Activated CD8-positive, alpha-beta memory T cell treated with anti-CD3 and anti-CD28 coated beads, Interleukin-2, amount 10 ng/mL, durations not matched to agents 7 days and 5 days (primary cell): ENCODE data around the gene CCDC82. TPM values are rescaled to one million over a fixed set of nuclear protein-coding genes. Genes with fewer than 3 reads are reported as not detected.

Experiments used
- ATAC-seq: fragments of 150-1000 bp; cut with Tn5 transposase; one replicate; pipeline ENCODE4 v1.10.0; 2021; ENCODE audit warnings: moderate library complexity
- CTCF ChIA-PET: fragments of 350-600 bp; sonication (Branson Sonifier 250); formaldehyde crosslinking; loops from one replicate; lab custom pipeline; 2021; ENCODE audit warnings: antibody characterized with exemption; lab: Charles Lee
- DNase-seq: peaks from one replicate; pipeline ENCODE4 v3.0.0-alpha.2; 2020
- H3K27ac Mint-ChIP-seq: one replicate; pipeline ENCODE4 v1.8.0; 2021; ENCODE audit warnings: mild to moderate bottlenecking, mixed read lengths
- H3K27me3 Mint-ChIP-seq: one replicate; pipeline ENCODE4 v1.8.0; 2021; ENCODE audit warnings: mixed read lengths
- H3K36me3 Mint-ChIP-seq: one replicate; pipeline ENCODE4 v1.8.0; 2021; ENCODE audit warnings: mild to moderate bottlenecking, mixed read lengths
- H3K4me1 Mint-ChIP-seq: one replicate; pipeline ENCODE4 v1.8.0; 2021; ENCODE audit warnings: mixed read lengths
- H3K4me3 Mint-ChIP-seq: one replicate; pipeline ENCODE4 v1.8.0; 2021; ENCODE audit warnings: mild to moderate bottlenecking, moderate library complexity, mixed read lengths
- H3K9me3 Mint-ChIP-seq: one replicate; pipeline ENCODE4 v1.8.0; 2022; ENCODE audit warnings: low read depth, mixed read lengths
- total RNA-seq, 2 experiments: library from RNA; stranded (reverse); gene quantifications; one replicate each; pipeline ENCODE4 v1.2.3, GENCODE V29; 2021

The CCDC82 gene
- total RNA-seq, 2 experiments from 2014 or later: 31.5 to 32.9 TPM

DNA sequence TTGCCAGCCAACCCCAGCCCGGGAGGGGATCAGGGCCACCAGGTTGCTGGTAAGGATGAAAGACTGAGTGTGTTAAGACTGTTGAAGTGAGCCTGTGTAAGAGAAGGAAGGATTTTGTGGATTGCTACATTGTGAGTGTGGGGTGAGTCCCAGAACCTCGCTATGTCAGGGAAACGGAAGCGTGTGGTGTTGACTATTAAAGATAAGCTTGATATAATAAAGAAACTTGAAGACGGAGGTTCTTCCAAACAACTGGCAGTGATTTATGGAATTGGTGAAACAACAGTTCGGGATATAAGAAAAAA is 728 bp upstream of the CCDC82 start:
- Mint-ChIP-seq H3K4me3 (peak overlapping the region; percentile 87), H3K4me1 (peaks cover 49% of the 10 kb centered on the region), H3K36me3 (peaks cover 19% of the 10 kb centered on the region), H3K27ac (peak overlapping the region; percentile 91), H3K9me3 (no peaks in the 10 kb centered on the region), H3K27me3 (no peaks in the 10 kb centered on the region)
- CTCF ChIA-PET: interaction anchor here (0.9 to 3.5 kb wide), 5 partner anchors 22 to 600 kb away, joined by 5 to 37 read pairs (median 5); partner anchors contain the start of genes CEP57 and MAML2
- ATAC-seq (no peak), DNase-seq (no peak)

DNA sequence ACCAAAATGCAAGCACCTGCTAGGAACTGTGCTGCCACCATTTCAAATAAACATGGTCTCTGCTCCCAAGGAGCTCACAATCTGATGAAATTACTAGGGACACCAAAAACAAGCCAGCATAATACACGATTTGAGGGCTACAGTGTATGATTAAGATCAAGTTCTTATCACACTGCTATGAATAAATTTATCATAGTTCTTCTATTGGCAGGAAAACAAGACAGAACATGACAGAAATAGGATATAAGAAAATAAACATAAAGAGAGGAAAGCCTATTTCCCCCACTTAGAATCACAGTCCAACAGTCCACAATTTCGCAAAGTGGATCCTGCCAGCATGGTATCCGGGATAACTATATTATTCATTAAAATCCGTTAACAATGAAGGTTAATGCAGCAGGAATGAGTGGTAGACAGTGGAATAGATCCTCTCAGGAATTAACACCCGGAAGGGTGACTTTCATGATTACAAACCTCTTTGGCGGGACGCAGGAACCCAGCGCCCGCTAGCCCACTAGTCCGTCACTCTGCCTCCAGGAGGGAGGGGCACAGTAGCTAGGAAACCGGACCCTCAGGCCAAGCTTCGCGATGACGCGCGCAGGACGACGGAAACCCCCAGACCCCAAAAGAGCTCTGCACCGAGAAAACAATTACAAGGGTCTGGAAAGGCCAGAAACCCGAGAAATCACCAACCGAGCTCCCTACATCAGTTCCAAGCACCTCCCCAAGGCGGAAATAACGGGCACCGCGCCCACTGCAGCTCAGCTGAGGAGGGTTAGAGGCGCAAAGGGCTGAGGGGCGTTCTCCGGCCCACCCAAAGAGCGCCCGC is 607 bp downstream of the CCDC82 start:
- DNase-seq: no peak
- CTCF ChIA-PET: interaction anchor here (0.8 to 3.5 kb wide), 11 partner anchors 21 to 599 kb away, joined by 3 to 37 read pairs (median 4); partner anchors contain the start of genes CEP57, FAM76B and MAML2
- peak overlapping the region; percentile 91 for H3K27ac Mint-ChIP-seq
- no peaks in the 10 kb centered on the region for H3K9me3 Mint-ChIP-seq
- peak; percentile 59 for ATAC-seq
- peaks cover 27% of the 10 kb centered on the region for H3K36me3 Mint-ChIP-seq
- peaks cover 52% of the 10 kb centered on the region for H3K4me1 Mint-ChIP-seq
- H3K27me3 Mint-ChIP-seq: no peaks in the 10 kb centered on the region
- peak overlapping the region; percentile 87 for H3K4me3 Mint-ChIP-seq

DNA sequence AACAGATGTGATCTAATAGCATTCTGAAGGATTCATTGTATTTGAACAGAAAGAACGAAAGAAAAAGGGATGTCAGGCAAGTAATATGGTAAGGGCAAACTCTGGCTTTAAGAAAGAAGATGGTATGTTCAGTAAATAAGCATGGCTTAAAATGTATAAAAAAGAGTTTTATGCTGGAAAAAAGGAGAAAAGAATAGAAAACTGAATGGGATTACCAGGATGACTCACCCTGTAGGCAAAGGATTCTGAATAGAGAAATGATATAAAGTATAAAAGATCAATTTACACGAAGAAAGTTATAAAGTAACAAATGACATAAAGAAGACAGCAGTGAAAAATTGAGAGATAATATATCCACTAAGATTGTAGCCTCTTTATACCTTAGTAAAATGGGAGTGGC is 4.5 kb downstream of the CCDC82 start:
- peaks cover 33% of the 10 kb centered on the region for H3K36me3 Mint-ChIP-seq
- H3K27ac Mint-ChIP-seq: no peak overlapping the region
- DNase-seq (no peak), ATAC-seq (no peak)
- no peaks in the 10 kb centered on the region for H3K9me3 Mint-ChIP-seq
- peaks cover 35% of the 10 kb centered on the region for H3K4me1 Mint-ChIP-seq
- H3K4me3 Mint-ChIP-seq: no peak overlapping the region
- CTCF ChIA-PET: interaction anchor here (0.9 kb wide), 1 partner anchor 12 kb away, joined by 3 read pairs; no protein-coding TSS in a partner anchor
- H3K27me3 Mint-ChIP-seq: no peaks in the 10 kb centered on the region

DNA sequence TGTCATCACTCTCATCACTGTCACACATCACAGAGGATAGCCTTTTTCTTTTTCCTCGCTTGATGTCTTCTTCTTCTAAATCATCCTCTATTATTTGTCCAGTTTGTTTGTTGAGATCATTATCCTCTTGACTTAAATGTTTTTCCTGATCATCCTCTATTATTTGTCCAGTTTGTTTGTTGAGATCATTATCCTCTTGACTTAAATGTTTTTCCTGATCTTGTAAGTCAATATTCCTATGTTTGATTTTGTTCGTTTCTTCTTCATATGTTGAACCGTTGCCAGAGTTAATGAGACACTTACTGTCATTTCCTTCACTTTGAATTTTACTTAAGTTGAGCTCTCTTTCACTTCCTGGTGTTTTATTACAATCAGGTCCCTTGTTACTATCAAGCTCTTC is 5.6 kb downstream of the CCDC82 start:
- no peaks in the 10 kb centered on the region for H3K9me3 Mint-ChIP-seq
- no peaks in the 10 kb centered on the region for H3K27me3 Mint-ChIP-seq
- peaks cover 43% of the 10 kb centered on the region for H3K36me3 Mint-ChIP-seq
- ATAC-seq (no peak), DNase-seq (no peak)
- H3K4me1 Mint-ChIP-seq: peaks cover 35% of the 10 kb centered on the region
- CTCF ChIA-PET: interaction anchor here (0.9 to 1.2 kb wide), 2 partner anchors 10 to 43 kb away, joined by 3 to 4 read pairs; no protein-coding TSS in a partner anchor
- H3K4me3 Mint-ChIP-seq: no peak overlapping the region
- no peak overlapping the region for H3K27ac Mint-ChIP-seq

DNA sequence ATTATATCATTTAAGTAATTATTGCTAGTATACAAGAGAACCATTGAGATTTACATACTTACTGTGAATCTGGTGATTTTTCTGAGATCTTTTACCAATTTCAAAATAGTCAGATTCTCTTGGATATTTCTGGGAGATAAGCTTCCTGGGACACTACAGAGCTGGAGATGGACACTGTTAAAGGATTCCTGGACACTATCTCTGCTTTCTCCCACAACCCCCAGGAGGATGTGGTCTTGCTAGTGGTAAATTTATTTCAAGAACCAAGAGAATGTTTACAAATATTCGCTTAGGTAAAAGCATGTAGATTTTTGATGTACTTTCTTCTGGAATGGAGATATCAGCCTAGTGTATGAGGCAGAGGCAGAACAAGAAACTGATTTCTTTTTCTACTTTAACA is 12.9 kb downstream of the CCDC82 start:
- H3K27me3 Mint-ChIP-seq: no peaks in the 10 kb centered on the region
- peaks cover 38% of the 10 kb centered on the region for H3K36me3 Mint-ChIP-seq
- H3K27ac Mint-ChIP-seq: no peak overlapping the region
- DNase-seq: no peak
- no peaks in the 10 kb centered on the region for H3K9me3 Mint-ChIP-seq
- CTCF ChIA-PET: no interaction called here
- no peak for ATAC-seq
- H3K4me1 Mint-ChIP-seq: peaks cover 9% of the 10 kb centered on the region
- no peak overlapping the region for H3K4me3 Mint-ChIP-seq

DNA sequence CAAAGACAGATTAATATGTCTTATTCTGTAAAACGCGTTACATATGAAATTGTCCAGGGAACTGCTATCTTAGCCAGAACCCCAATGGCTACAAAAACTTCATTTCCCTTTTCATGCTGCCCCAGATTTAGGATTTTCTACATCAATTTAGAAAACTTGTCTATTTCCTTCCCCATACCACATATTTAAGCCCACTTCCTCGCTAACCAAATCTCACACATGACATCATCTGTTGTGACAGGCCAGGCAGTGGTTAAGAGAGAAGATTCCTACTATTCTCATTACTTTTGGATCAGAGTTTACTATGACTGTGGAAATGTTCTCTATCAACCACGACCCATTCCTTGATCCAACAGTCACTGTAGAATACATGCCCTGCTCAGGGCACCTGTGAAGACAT is 15.9 kb downstream of the CCDC82 start:
- DNase-seq (no peak), ATAC-seq (no peak)
- Mint-ChIP-seq H3K9me3 (no peaks in the 10 kb centered on the region), H3K36me3 (peaks cover 28% of the 10 kb centered on the region), H3K4me3 (no peak overlapping the region), H3K27ac (no peak overlapping the region), H3K4me1 (peaks cover 9% of the 10 kb centered on the region), H3K27me3 (no peaks in the 10 kb centered on the region)
- CTCF ChIA-PET: no interaction called here

- ATAC-seq (no peak), DNase-seq (no peak)
Observed at GRCh38 chr11:96367342-96367741, 22.4 kb downstream of the CCDC82 start.

DNA sequence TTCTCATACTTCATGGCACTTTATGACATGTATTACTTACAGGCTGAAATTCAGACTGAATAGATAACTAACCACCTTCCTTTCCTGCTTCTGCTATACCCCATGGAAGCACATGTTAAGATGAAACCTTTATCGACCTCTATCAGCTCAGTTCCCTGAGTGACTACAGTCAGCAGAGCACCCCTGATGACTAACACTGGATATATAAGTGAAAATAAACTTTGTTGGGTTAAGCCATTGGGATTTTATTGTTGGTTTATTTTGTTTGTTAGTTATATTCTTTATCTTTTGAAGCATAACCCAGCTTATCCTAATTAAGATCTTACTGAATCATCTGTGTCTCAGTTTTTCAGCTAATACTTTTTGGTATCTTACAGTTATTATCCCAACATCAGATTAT is 23.7 kb downstream of the CCDC82 start:
- DNase-seq (no peak), ATAC-seq (no peak)
- CTCF ChIA-PET: no interaction called here
- H3K27ac Mint-ChIP-seq: no peak overlapping the region
- peaks cover 30% of the 10 kb centered on the region for H3K36me3 Mint-ChIP-seq
- no peaks in the 10 kb centered on the region for H3K27me3 Mint-ChIP-seq
- no peaks in the 10 kb centered on the region for H3K9me3 Mint-ChIP-seq
- H3K4me1 Mint-ChIP-seq: no peaks in the 10 kb centered on the region
- H3K4me3 Mint-ChIP-seq: no peak overlapping the region

More at GRCh38 chr11:96367342-96367741, 22.4 kb downstream of the CCDC82 start:
- H3K27me3 Mint-ChIP-seq: no peaks in the 10 kb centered on the region
- H3K36me3 Mint-ChIP-seq: peaks cover 34% of the 10 kb centered on the region
- no peaks in the 10 kb centered on the region for H3K4me1 Mint-ChIP-seq
- no peak overlapping the region for H3K4me3 Mint-ChIP-seq
- CTCF ChIA-PET: interaction anchor here (1.9 kb wide), 1 partner anchor 22 kb away, joined by 5 read pairs; the partner anchor contains the start of genes CCDC82 and JRKL
- H3K27ac Mint-ChIP-seq: no peak overlapping the region
- no peaks in the 10 kb centered on the region for H3K9me3 Mint-ChIP-seq

GRCh38 chr11:96365493-96365892 is 24.2 kb downstream of the CCDC82 start:
- Mint-ChIP-seq H3K36me3 (peaks cover 32% of the 10 kb centered on the region), H3K9me3 (no peaks in the 10 kb centered on the region), H3K4me1 (peaks cover under 1% of the 10 kb centered on the region), H3K4me3 (no peak overlapping the region), H3K27ac (no peak overlapping the region), H3K27me3 (no peaks in the 10 kb centered on the region)
- DNase-seq (no peak), ATAC-seq (no peak)
- CTCF ChIA-PET: no interaction called here

DNA sequence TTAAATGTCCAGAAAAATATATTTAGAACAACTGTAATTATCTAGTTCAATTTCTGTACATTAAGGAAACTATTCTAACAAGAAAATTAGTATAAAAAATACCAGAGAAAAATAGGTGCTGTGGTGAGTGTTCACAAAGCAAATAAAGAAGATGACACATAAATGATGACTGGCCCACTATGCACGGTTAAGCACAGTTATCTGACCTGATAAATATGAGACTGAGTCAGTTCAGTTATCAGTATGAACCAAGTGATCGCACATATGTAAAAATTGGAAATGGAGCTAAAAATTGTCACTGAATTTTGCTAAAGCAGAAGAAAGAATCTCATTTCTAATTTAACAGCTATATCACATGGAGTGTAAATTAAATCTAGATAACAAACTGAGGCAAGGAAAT is 27.9 kb downstream of the CCDC82 start:
- DNase-seq: no peak
- no peaks in the 10 kb centered on the region for H3K27me3 Mint-ChIP-seq
- CTCF ChIA-PET: interaction anchor here (0.8 to 1.4 kb wide), 3 partner anchors 19 to 306 kb away, joined by 3 read pairs; partner anchors contain the start of gene MAML2
- H3K36me3 Mint-ChIP-seq: peaks cover 34% of the 10 kb centered on the region
- H3K27ac Mint-ChIP-seq: no peak overlapping the region
- H3K4me3 Mint-ChIP-seq: no peak overlapping the region
- no peak for ATAC-seq
- H3K4me1 Mint-ChIP-seq: peaks cover 24% of the 10 kb centered on the region
- H3K9me3 Mint-ChIP-seq: no peaks in the 10 kb centered on the region

- H3K9me3 Mint-ChIP-seq: no peaks in the 10 kb centered on the region
- H3K27me3 Mint-ChIP-seq: no peaks in the 10 kb centered on the region
- peaks cover 32% of the 10 kb centered on the region for H3K4me1 Mint-ChIP-seq
- DNase-seq (no peak), ATAC-seq (peak; percentile 38)
- CTCF ChIA-PET: interaction anchor here (2.1 kb wide), 1 partner anchor 16 kb away, joined by 20 read pairs; the partner anchor contains the start of gene MAML2
- H3K27ac Mint-ChIP-seq: peak overlapping the region; percentile 70
- H3K4me3 Mint-ChIP-seq: peak overlapping the region; percentile 9
- peaks cover 57% of the 10 kb centered on the region for H3K36me3 Mint-ChIP-seq
Observed at GRCh38 chr11:96358321-96358720, 31.4 kb downstream of the CCDC82 start.

GRCh38 chr11:96357794-96358193 is 31.9 kb downstream of the CCDC82 start:
- Mint-ChIP-seq H3K4me1 (peaks cover 32% of the 10 kb centered on the region), H3K9me3 (no peaks in the 10 kb centered on the region), H3K4me3 (peak overlapping the region; percentile 9), H3K27ac (peak overlapping the region; percentile 70), H3K27me3 (no peaks in the 10 kb centered on the region), H3K36me3 (peaks cover 57% of the 10 kb centered on the region)
- CTCF ChIA-PET: interaction anchor here (1.2 to 2.1 kb wide), 2 partner anchors 15 to 31 kb away, joined by 4 to 20 read pairs; partner anchors contain the start of genes CCDC82, JRKL and MAML2
- peak; percentile 55 for DNase-seq
- ATAC-seq: peak; percentile 87

DNA sequence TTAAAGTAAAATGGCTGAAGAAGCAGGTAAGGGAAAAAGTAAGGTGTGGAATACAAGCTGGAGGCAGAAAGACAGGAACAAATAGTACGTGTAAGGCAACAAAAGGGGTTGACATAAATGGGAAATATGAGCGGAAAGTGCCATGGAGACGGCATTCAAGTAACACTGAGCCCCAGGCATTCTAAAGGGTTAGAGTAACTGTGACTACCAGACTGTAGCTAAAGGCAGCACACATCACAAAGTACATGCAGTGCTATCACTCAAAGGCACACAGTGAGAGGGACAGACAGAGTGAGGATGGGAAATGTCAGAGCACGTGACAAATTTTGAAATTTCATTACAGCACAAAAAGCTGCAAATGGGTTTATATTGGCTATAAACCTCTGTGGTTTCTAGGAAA is 32.9 kb downstream of the CCDC82 start:
- peaks cover 32% of the 10 kb centered on the region for H3K4me1 Mint-ChIP-seq
- H3K9me3 Mint-ChIP-seq: no peaks in the 10 kb centered on the region
- CTCF ChIA-PET: interaction anchor here (1.2 to 2.1 kb wide), 2 partner anchors 14 to 32 kb away, joined by 4 to 20 read pairs; partner anchors contain the start of genes CCDC82, JRKL and MAML2
- no peaks in the 10 kb centered on the region for H3K27me3 Mint-ChIP-seq
- H3K27ac Mint-ChIP-seq: no peak overlapping the region
- ATAC-seq: no peak
- no peak overlapping the region for H3K4me3 Mint-ChIP-seq
- peaks cover 55% of the 10 kb centered on the region for H3K36me3 Mint-ChIP-seq
- DNase-seq: no peak
